ENCODE data around the gene EPHA2.
A peak's percentile ranks its signal among the peaks of the same experiment; 100 is the strongest.

EPHA2 gene

GRCh38 chr1:16076865-16077238, 79.0 kb downstream of the EPHA2 start:
- TF ChIP-seq RARB (CRISPR knock-in tag; IDR thresholded peaks at IDR 0.05), result no peak
- TF ChIP-seq CSDC2 (CRISPR knock-in tag; IDR thresholded peaks at IDR 0.05), result no peak
- no peak for TF ChIP-seq GLIS3 (CRISPR knock-in tag; IDR thresholded peaks at IDR 0.05)
- TF ChIP-seq ZFP3 (CRISPR knock-in tag; IDR thresholded peaks at IDR 0.05), result peak; percentile 81
- no peak for TF ChIP-seq POU6F1 (CRISPR knock-in tag; IDR thresholded peaks at IDR 0.05; ENCODE audit: borderline replicate concordance, low read depth)
- peak; percentile 59 for ATAC-seq

- ATAC-seq, result peak; percentile 50
- TF ChIP-seq PPARA (CRISPR knock-in tag; IDR thresholded peaks at IDR 0.05; ENCODE audit: borderline replicate concordance), result no peak
- no peak for TF ChIP-seq PATZ1 (CRISPR knock-in tag; IDR thresholded peaks at IDR 0.05; ENCODE audit: borderline replicate concordance)
- no peak for TF ChIP-seq ZNF8 (CRISPR knock-in tag; IDR thresholded peaks at IDR 0.05)
- TF ChIP-seq TOX (CRISPR knock-in tag; IDR thresholded peaks at IDR 0.05; ENCODE audit: borderline replicate concordance), result no peak
Observed at GRCh38 chr1:16076031-16076864, 79.6 kb downstream of the EPHA2 start.

GRCh38 chr1:16075337-16076030, 80.4 kb downstream of the EPHA2 start:
- TF ChIP-seq ARNTL (CRISPR knock-in tag; IDR thresholded peaks at IDR 0.05; ENCODE audit: borderline replicate concordance, low read depth) (no peak), ISL1 (CRISPR knock-in tag; IDR thresholded peaks at IDR 0.05) (no peak), CREB5 (CRISPR knock-in tag; IDR thresholded peaks at IDR 0.05; ENCODE audit: low read depth) (no peak), POU6F1 (CRISPR knock-in tag; IDR thresholded peaks at IDR 0.05; ENCODE audit: borderline replicate concordance, low read depth) (no peak), OSR1 (CRISPR knock-in tag; IDR thresholded peaks at IDR 0.05) (no peak), TCF4 (CRISPR knock-in tag; IDR thresholded peaks at IDR 0.05; ENCODE audit: borderline replicate concordance) (no peak), GLIS3 (CRISPR knock-in tag; IDR thresholded peaks at IDR 0.05) (no peak), ZNF565 (CRISPR knock-in tag; conservative IDR thresholded peaks at IDR 0.05; ENCODE audit: low read depth) (no peak), ZNF70 (CRISPR knock-in tag; IDR thresholded peaks at IDR 0.05) (no peak), ZFP3 (CRISPR knock-in tag; IDR thresholded peaks at IDR 0.05) (no peak), ZC3H10 (CRISPR knock-in tag; IDR thresholded peaks at IDR 0.05) (no peak), TSHZ2 (CRISPR knock-in tag; IDR thresholded peaks at IDR 0.05) (no peak), SNAI2 (CRISPR knock-in tag; IDR thresholded peaks at IDR 0.05) (no peak), BACH2 (CRISPR knock-in tag; IDR thresholded peaks at IDR 0.05; ENCODE audit: borderline replicate concordance) (no peak), ZFP30 (CRISPR knock-in tag; IDR thresholded peaks at IDR 0.05) (no peak)
- ATAC-seq, result no peak

Measured in SK-N-SH treated with all-trans-retinoic acid at 6 μM for 48 hours (cell line).